Parathyroid adenoma (tissue), 2 donors: ENCODE data around the gene ADGRA3.

Experiments used
- H2AFZ ChIP-seq: fragments of 300-600 bp; sonication (generic); one replicate; pipeline ENCODE4 v1.7.0; 2017; ENCODE audit warnings: antibody characterized with exemption, mild to moderate bottlenecking
- H3K27ac ChIP-seq: fragments of 300-600 bp; sonication (generic); one replicate; pipeline ENCODE4 v1.7.0; 2017
- H3K27me3 ChIP-seq: fragments of 300-600 bp; sonication (generic); one replicate; pipeline ENCODE4 v1.7.0; 2017; ENCODE audit warnings: low read length; ENCODE audit not compliant: control insufficient read depth, insufficient read depth
- H3K36me3 ChIP-seq: fragments of 300-600 bp; sonication (generic); one replicate; pipeline ENCODE4 v1.7.0; 2017; ENCODE audit warnings: low read length; ENCODE audit not compliant: control insufficient read depth, insufficient read depth
- H3K4me1 ChIP-seq: fragments of 300-600 bp; sonication (generic); one replicate; pipeline ENCODE4 v1.7.0; 2017; ENCODE audit warnings: control low read depth
- H3K4me2 ChIP-seq: fragments of 300-600 bp; sonication (generic); one replicate; pipeline ENCODE4 v1.7.0; 2017; ENCODE audit warnings: low read length
- H3K4me3 ChIP-seq: fragments of 300-600 bp; sonication (generic); one replicate; pipeline ENCODE4 v1.7.0; 2017; ENCODE audit warnings: low read depth, low read length
- H3K79me2 ChIP-seq: fragments of 300-600 bp; sonication (generic); one replicate; pipeline ENCODE4 v1.7.0; 2017; ENCODE audit warnings: control low read depth
- H3K9ac ChIP-seq: fragments of 300-600 bp; sonication (generic); one replicate; pipeline ENCODE4 v1.7.0; 2017; ENCODE audit warnings: mild to moderate bottlenecking
- H3K9me3 ChIP-seq: fragments of 300-600 bp; sonication (generic); one replicate; pipeline ENCODE4 v1.7.0; 2017; ENCODE audit warnings: low read length; ENCODE audit not compliant: control insufficient read depth
- TF ChIP-seq, protein P1 (sequence below): fragments of 300-600 bp; sonication (generic); IDR thresholded peaks from one replicate; pipeline ENCODE4 v1.7.0; 2017; ENCODE audit warnings: antibody characterized with exemption, mild to moderate bottlenecking
- donor health status: primary hyperparathyroidism.

The ADGRA3 gene

DNA sequence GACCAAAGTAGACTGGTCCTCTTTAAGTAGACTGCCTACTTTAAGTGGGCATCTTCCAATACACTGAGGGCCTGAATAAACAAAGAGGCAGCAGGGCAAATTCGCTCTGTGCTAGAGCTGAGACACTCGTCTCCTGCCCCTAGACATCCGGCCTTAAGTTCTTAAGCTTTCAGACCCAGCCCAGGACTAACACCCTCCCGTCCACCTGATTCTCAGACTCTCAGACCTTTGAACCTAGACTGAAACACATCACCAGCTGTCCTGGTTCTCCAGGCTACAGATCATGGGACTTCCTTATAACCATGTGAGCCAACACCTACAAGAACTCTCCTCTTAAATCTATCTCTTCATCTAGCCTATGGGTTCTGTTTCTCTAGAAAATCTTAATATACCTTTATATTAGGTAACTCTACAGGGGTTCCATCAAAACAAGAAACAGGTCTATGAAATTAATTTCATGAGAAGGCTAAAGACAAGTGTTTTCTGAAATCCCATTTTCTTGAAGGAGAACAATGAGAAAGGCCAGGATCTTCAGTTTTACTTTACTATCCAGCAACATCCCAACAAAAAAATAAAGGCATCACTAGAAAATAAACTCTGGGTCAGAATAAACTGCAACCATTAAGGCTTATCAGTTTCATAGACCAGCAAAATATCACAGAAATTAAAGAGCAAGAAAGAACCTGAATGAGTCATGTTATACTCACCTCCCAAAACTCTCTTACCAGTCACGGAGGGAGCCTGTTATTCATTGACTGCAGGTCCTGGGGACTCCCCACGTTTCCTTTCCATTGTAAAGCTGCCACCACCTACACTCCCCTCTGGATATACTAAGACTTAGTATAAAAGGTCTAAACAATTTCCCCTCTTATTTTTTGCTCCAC, 14.8 kb downstream of the ADGRA3 start:
- H3K9me3 ChIP-seq, result no peaks in the 10 kb centered on the region
- H2AFZ ChIP-seq, result no peak overlapping the region
- TF ChIP-seq, protein P1, sequence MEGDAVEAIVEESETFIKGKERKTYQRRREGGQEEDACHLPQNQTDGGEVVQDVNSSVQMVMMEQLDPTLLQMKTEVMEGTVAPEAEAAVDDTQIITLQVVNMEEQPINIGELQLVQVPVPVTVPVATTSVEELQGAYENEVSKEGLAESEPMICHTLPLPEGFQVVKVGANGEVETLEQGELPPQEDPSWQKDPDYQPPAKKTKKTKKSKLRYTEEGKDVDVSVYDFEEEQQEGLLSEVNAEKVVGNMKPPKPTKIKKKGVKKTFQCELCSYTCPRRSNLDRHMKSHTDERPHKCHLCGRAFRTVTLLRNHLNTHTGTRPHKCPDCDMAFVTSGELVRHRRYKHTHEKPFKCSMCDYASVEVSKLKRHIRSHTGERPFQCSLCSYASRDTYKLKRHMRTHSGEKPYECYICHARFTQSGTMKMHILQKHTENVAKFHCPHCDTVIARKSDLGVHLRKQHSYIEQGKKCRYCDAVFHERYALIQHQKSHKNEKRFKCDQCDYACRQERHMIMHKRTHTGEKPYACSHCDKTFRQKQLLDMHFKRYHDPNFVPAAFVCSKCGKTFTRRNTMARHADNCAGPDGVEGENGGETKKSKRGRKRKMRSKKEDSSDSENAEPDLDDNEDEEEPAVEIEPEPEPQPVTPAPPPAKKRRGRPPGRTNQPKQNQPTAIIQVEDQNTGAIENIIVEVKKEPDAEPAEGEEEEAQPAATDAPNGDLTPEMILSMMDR, result no peak
- H3K4me1 ChIP-seq, result no peaks in the 10 kb centered on the region
- no peak overlapping the region for H3K27ac ChIP-seq
- H3K79me2 ChIP-seq, result no peaks in the 10 kb centered on the region
- peak overlapping the region; percentile 35 for H3K4me3 ChIP-seq
- no peak overlapping the region for H3K9ac ChIP-seq
- no peaks in the 10 kb centered on the region for H3K27me3 ChIP-seq
- H3K4me2 ChIP-seq, result peak overlapping the region; percentile 61
- H3K36me3 ChIP-seq, result no peaks in the 10 kb centered on the region

DNA sequence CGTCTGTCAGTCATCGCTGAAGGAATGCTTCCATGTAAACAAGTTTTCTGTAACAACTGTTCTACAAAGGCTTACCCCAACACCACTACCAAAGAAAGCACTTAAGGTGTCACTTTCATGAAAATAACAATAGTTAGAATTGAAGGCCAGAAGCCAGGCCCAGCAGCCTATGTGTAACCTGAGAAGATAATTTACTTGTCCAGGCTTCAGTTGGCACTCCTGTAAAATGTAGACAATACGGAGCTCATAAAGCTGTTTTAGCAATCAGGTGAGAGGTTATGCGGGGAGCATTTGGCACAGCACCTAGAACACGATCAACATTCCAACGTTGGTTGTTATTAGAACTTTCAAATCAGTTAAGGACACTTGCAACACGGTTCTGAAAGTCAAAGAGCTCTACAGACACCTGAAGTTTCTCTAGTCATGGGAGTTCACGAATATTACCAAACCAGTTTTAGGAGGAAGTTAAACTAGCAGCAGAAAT, 15.7 kb downstream of the ADGRA3 start:
- Histone ChIP-seq H3K4me1 (no peaks in the 10 kb centered on the region), H3K9ac (no peak overlapping the region), H3K27ac (no peak overlapping the region), H3K79me2 (no peaks in the 10 kb centered on the region), H3K27me3 (no peaks in the 10 kb centered on the region), H3K4me2 (peak overlapping the region; percentile 61), H3K4me3 (peak overlapping the region; percentile 35), H3K9me3 (no peaks in the 10 kb centered on the region), H2AFZ (no peak overlapping the region), H3K36me3 (no peaks in the 10 kb centered on the region)
- TF ChIP-seq, protein P1, result no peak

DNA sequence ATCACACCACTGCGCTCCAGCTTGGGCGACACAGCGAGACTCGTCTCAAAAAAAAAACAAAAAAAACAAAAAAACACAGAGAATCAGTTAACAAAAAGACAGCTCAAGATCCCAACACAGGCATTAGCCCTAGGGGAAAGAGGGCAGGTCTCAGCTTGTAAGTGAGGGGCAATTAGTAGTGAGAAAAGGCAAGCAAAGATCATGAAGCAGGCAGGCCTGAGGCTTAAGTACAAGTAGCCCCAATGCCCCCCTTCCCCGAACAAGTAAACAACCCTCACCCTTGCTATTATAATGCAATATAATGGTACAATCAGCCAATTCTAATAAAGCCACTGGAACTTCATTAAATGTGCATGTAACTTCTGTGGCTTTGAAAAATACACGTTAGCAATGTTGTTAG, 17.0 kb downstream of the ADGRA3 start:
- no peaks in the 10 kb centered on the region for H3K36me3 ChIP-seq
- H3K79me2 ChIP-seq, result peaks cover 2% of the 10 kb centered on the region
- no peak overlapping the region for H3K4me3 ChIP-seq
- H3K4me1 ChIP-seq, result no peaks in the 10 kb centered on the region
- TF ChIP-seq, protein P1, result no peak
- no peak overlapping the region for H3K27ac ChIP-seq
- H2AFZ ChIP-seq, result no peak overlapping the region
- H3K9me3 ChIP-seq, result no peaks in the 10 kb centered on the region
- H3K27me3 ChIP-seq, result no peaks in the 10 kb centered on the region
- H3K4me2 ChIP-seq, result no peak overlapping the region
- H3K9ac ChIP-seq, result no peak overlapping the region

DNA sequence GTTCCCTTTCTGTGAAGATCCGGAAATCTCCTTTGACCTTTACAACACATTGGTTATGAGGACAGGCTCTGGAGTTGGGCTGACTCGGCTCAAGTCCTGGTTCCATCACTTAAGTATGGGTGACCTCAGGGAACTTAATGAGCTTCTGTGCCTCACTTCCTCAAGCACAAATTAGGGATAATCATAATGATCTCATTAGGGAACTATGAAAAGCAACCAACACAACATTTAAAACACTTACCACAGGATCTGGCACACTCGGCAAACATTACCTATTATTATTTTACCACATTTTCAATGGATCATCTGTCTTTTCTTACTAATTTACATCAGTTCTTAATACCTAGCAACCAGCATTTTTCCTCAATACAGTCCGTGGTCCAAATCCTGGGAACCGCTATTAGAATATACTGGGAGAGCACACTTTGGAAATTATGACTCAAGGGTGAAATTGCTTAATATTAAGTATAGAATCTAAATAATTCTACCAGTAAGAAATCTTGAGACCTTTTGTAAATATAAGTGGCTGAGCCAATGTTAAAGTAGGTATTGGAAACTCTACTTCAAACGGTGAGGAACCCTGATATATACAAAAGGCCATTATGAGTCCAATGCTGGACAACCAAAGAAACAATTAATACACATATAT, 19.6 kb downstream of the ADGRA3 start:
- H3K9ac ChIP-seq, result no peak overlapping the region
- H3K27ac ChIP-seq, result no peak overlapping the region
- no peaks in the 10 kb centered on the region for H3K27me3 ChIP-seq
- TF ChIP-seq, protein P1, result no peak
- H2AFZ ChIP-seq, result no peak overlapping the region
- H3K4me2 ChIP-seq, result no peak overlapping the region
- no peak overlapping the region for H3K4me3 ChIP-seq
- peaks cover 2% of the 10 kb centered on the region for H3K79me2 ChIP-seq
- no peaks in the 10 kb centered on the region for H3K4me1 ChIP-seq
- H3K36me3 ChIP-seq, result no peaks in the 10 kb centered on the region
- H3K9me3 ChIP-seq, result no peaks in the 10 kb centered on the region
